Stomach (tissue), 9 donors: ENCODE data around the gene ELF5. TPM values are rescaled to one million over a fixed set of nuclear protein-coding genes. Genes with fewer than 3 reads are reported as not detected.

Experiments
- DNase-seq, 2 donors: peaks; one replicate each; pipeline versions ENCODE4 v3.0.0 to v3.0.0-alpha.2; 2013 to 2019
- H3K27ac ChIP-seq, 5 donors: fragments of 200-600 bp in 4 of 5; sonication (generic) in 4 of 5; one replicate each; pipeline ENCODE4 v1.5.1; 2013 to 2019; ENCODE audit warnings: mild to moderate bottlenecking in 1 of 5, moderate library complexity in 1 of 5
- H3K27me3 ChIP-seq, 3 donors: fragments of 200-600 bp; sonication (generic); one replicate each; pipeline ENCODE4 v1.5.1; 2017 to 2019; ENCODE audit warnings: mixed run types in 1 of 3
- H3K36me3 ChIP-seq, 4 donors: fragments of 200-600 bp; sonication (generic); 1 replicate in 3 of 4; 2 replicates in 1 of 4; pipeline ENCODE4 v1.5.1; 2016 to 2019
- H3K4me1 ChIP-seq, 4 donors: fragments of 200-600 bp; sonication (generic); one replicate each; pipeline ENCODE4 v1.5.1; 2016 to 2019
- H3K4me3 ChIP-seq, 4 donors: fragments of 200-600 bp; sonication (generic) in 3 of 4; one replicate each; pipeline ENCODE4 v1.5.1; 2016 to 2019; ENCODE audit warnings: mild to moderate bottlenecking in 1 of 4
- H3K9me3 ChIP-seq, 4 donors: fragments of 200-600 bp; sonication (generic); one replicate each; pipeline ENCODE4 v1.5.1; 2016 to 2019
- CTCF ChIP-seq, 7 experiments: fragments of 450-650 bp in 4 of 7; fragments of 200-600 bp in 3 of 7; sonication (generic) in 3 of 7; IDR thresholded peaks; one replicate each; pipeline ENCODE4 v1.5.1; 2016 to 2019; ENCODE audit warnings: antibody characterized with exemption in 7 of 7, control low read depth in 2 of 7, mild to moderate bottlenecking in 1 of 7
- EP300 ChIP-seq: sonication (generic); formaldehyde crosslinking; IDR thresholded peaks from one replicate; pipeline ENCODE4 v1.6.1; 2017; ENCODE audit warnings: antibody characterized with exemption
- POLR2A ChIP-seq, 4 donors: fragments of 450-650 bp; IDR thresholded peaks; one replicate each; pipeline ENCODE4 v1.6.1; 2016; ENCODE audit warnings: antibody characterized with exemption in 4 of 4, control low read depth in 2 of 4, mild to moderate bottlenecking in 1 of 4, moderate library complexity in 1 of 4
- POLR2AphosphoS5 ChIP-seq, 3 donors: sonication (generic); formaldehyde crosslinking; IDR thresholded peaks; one replicate each; pipeline ENCODE4 v1.6.1; 2016; ENCODE audit warnings: antibody characterized with exemption in 3 of 3
- WGBS, 5 donors: extraction: QIAGEN DNeasy Blood & Tissue Kit in 3 of 5; methylation state at CpG; one replicate each; pipeline versions ENCODE4 v1.1.5 to v1.1.7; 2013 to 2018; 5-methylcytosine and 5-hydroxymethylcytosine counted together
- intact Hi-C: fragments of 100-400 bp; cut with DNase I; formaldehyde crosslinking; loops from one replicate; pipeline ENCODE4 v1.15.1; 2023; ENCODE audit warnings: low total_unique reads
- polyA plus RNA-seq, 3 donors: library from polyadenylated mRNA; stranded (reverse); fragments of 200-250 nt; gene quantifications; one replicate each; pipeline ENCODE4 v1.2.3, GENCODE V29; 2013
- total RNA-seq, 5 donors: library from RNA; depleted of rRNA; stranded (reverse); fragments of >200 nt; gene quantifications; one replicate each; pipeline versions ENCODE4 v1.1.0 to v1.2.3, GENCODE V29; 2014 to 2016
- donor health status: healthy with polysubstance abuse.
- donor health status: Bipolar disorder and iron deficiency.
- donor health status: healthy.

Gene ELF5
- total and polyA plus RNA-seq, 8 donors, result 0.19 to 0.78 (median 0.55) TPM; not detected in 5

DNA sequence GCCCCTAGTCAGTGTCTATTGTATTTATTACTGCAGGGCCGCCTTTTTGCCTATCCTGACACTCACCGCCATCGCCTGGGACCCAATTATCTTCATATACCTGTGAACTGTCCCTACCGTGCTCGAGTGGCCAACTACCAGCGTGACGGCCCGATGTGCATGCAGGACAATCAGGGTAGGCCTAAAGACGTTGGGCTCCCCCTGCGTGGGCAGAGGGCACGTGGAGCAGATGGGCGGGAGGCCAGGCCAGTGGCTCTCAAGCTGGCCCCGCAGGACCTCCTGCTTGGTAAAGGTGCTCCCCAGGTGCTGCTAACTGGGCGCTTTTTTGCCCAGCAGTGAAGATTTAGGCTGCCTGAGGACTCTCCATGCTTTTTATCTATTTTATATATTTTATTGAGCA lies 52.4 kb downstream of the ELF5 start:
- H3K4me3 ChIP-seq, result no peak overlapping the region
- peaks cover 0 to 8% (median 3%) of the 10 kb centered on the region in 4 donors for H3K4me1 ChIP-seq
- H3K27me3 ChIP-seq, result no peaks in the 10 kb centered on the region
- 90 to 97% (median 94%) methylated on average over 14 of the region's 14 CpGs for WGBS, 5 donors
- H3K27ac ChIP-seq, result no peak overlapping the region
- intact Hi-C loops, result no loop called here
- no peak for TF ChIP-seq POLR2AphosphoS5 (IDR thresholded peaks at IDR 0.05)
- DNase-seq, result no peak
- peaks cover 0 to 4% (median 0%) of the 10 kb centered on the region in 4 donors for H3K9me3 ChIP-seq
- H3K36me3 ChIP-seq, result peaks cover 53 to 100% (median 98%) of the 10 kb centered on the region in 4 donors

DNA sequence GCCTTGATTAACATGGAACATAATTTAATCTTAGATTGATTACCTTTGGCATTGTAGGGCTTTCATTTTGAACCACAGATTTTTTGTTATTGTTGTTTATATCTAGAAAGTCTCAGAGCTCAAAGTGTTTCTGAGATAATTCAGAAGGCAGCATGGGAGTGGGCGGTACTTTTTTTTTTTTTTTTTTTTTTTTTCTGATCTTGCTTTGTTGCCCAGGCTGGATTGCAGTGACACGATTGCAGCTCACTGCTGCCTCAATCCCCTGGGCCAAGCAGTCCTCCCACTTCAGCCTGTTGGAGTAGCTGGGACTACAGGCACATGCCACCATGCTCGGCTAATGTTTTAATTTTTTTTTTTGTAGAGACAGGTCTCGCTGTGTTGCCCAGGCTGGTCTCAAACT lies 53.3 kb downstream of the ELF5 start:
- Histone ChIP-seq H3K9me3 (no peaks in the 10 kb centered on the region), H3K27me3 (no peaks in the 10 kb centered on the region), H3K4me1 (peaks cover 0 to 8% (median 3%) of the 10 kb centered on the region in 4 donors), H3K36me3 (peaks cover 48 to 100% (median 98%) of the 10 kb centered on the region in 4 donors), H3K27ac (peak overlapping the region in 1 of 5 donors; percentile 52), H3K4me3 (no peak overlapping the region)
- intact Hi-C loops, result no loop called here
- 60 to 78% (median 62%) methylated on average over 4 of the region's 4 CpGs for WGBS, 5 donors
- DNase-seq, result no peak
- TF ChIP-seq EP300 (no peak), CTCF (IDR thresholded peaks at IDR 0.05) (no peak), POLR2A (IDR thresholded peaks at IDR 0.05) (no peak), POLR2AphosphoS5 (IDR thresholded peaks at IDR 0.05) (no peak)

DNA sequence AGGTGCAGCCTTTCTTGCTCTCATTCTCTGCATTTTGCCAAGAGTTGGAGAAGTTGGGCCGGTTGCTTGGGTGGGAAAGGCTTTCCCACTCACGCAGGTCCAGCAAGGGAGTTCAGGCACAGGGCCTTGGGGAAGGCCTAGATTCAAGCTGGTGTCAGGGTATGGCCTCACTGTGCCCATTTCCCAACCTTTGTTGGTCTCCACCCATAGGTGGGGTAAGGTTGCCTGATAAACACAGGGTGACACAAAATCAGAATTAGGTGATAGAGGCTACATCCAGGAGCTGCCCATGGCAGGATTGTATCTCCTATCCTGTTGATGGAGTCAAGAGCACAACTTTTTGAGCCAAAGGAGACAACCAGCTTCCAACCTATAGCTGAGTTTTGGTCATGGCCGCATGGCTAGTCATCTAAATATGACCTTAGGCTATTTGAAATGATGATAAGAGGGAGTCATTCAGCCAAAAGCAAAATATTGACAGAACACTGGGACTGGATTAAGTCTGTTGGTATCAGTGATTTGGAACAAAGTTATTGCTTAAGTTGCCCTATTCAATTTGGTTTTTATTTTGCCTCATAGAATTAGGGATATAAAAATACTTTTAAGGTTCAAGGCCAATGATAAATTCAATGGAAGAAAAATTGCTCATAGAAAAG lies 54.0 kb downstream of the ELF5 start:
- Histone ChIP-seq H3K36me3 (peaks cover 45 to 100% (median 98%) of the 10 kb centered on the region in 4 donors), H3K27ac (peak overlapping the region in 2 of 5 donors; percentile 9 to 30), H3K4me3 (no peak overlapping the region), H3K27me3 (no peaks in the 10 kb centered on the region), H3K4me1 (peaks cover 0 to 8% (median 3%) of the 10 kb centered on the region in 4 donors), H3K9me3 (no peaks in the 10 kb centered on the region)
- no peak for DNase-seq
- 71 to 85% (median 78%) methylated on average over 3 of the region's 3 CpGs for WGBS, 5 donors
- intact Hi-C loops, result no loop called here
- no peak for TF ChIP-seq POLR2A (IDR thresholded peaks at IDR 0.05)
- no peak for TF ChIP-seq POLR2AphosphoS5 (IDR thresholded peaks at IDR 0.05)
- no peak for TF ChIP-seq CTCF (IDR thresholded peaks at IDR 0.05)
- no peak for TF ChIP-seq EP300

DNA sequence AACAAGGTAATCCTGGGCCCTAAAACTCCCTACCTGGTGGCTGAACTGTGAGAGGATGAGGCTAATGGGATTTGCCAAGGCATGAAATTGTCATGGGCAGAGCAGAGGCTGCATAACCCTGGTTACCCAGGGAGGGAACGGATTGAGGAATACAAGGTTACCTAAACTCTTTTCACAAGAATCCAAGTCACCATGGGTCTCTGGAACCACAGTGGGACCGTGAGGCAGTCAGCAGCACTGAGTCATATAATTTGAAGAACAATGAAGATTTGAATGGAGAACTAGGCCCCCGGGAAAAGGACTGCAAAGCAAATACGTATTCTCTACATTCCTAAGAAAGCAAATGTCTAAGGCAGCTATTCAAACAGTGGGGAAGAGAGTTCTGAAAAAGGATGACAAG lies 55.1 kb downstream of the ELF5 start:
- no peak for TF ChIP-seq POLR2A (IDR thresholded peaks at IDR 0.05)
- no peak for TF ChIP-seq POLR2AphosphoS5 (IDR thresholded peaks at IDR 0.05)
- TF ChIP-seq CTCF (IDR thresholded peaks at IDR 0.05), result no peak
- TF ChIP-seq EP300, result no peak
- Histone ChIP-seq H3K4me3 (no peak overlapping the region), H3K27me3 (no peaks in the 10 kb centered on the region), H3K9me3 (no peaks in the 10 kb centered on the region), H3K4me1 (peaks cover 0 to 8% (median 3%) of the 10 kb centered on the region in 4 donors), H3K27ac (no peak overlapping the region), H3K36me3 (peaks cover 44 to 100% (median 98%) of the 10 kb centered on the region in 4 donors)
- 77 to 85% (median 83%) methylated on average over 4 of the region's 4 CpGs for WGBS, 5 donors
- intact Hi-C loops, result no loop called here
- DNase-seq, result no peak

DNA sequence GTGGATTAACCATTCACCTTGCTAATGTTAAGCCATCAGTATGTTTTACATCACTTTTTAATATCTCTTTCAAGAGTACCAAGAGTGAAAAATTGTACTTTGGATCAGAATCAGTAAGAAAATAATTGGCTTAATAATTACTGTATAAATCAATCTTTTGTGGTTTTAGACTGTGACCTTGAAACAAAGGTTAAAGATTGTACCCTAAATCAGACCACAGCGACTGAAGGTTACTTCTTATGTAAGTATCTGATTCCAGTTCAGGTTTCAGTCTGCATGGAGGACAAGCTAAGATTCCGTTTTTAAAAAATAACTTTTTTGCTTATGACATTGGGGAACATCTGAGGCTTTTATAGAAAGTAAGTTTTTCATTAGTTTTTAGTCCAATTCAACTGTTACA lies 56.0 kb downstream of the ELF5 start:
- DNase-seq, result no peak
- WGBS, 5 donors, result 82 to 98% (median 89%) methylated on average over 2 of the region's 2 CpGs
- TF ChIP-seq CTCF (IDR thresholded peaks at IDR 0.05) (no peak), POLR2AphosphoS5 (IDR thresholded peaks at IDR 0.05) (no peak), POLR2A (IDR thresholded peaks at IDR 0.05) (no peak), EP300 (no peak)
- Histone ChIP-seq H3K36me3 (peaks cover 41 to 100% (median 98%) of the 10 kb centered on the region in 4 donors), H3K4me3 (no peak overlapping the region), H3K27me3 (no peaks in the 10 kb centered on the region), H3K27ac (no peak overlapping the region), H3K9me3 (no peaks in the 10 kb centered on the region), H3K4me1 (peaks cover 0 to 8% (median 3%) of the 10 kb centered on the region in 4 donors)
- intact Hi-C loops, result no loop called here
